Mesenchymal stem cell (in vitro differentiated cells and primary cell): ENCODE results near the gene FOXF2.
A peak's percentile ranks its signal among the peaks of the same experiment; 100 is the strongest.

Experiments
- DNase-seq: peaks from one replicate; pipeline ENCODE4 v3.0.0-alpha.2; 2013
- H2AFZ ChIP-seq: one replicate; pipeline ENCODE4 v1.6.1; 2013; ENCODE audit warnings: low read depth, mild to moderate bottlenecking, control low read depth, inconsistent platforms, low read length, moderate library complexity
- H2AK5ac ChIP-seq: 2 replicates; pipeline ENCODE4 v1.6.1; 2013; ENCODE audit warnings: low read length, moderate library complexity, mild to moderate bottlenecking, inconsistent platforms; ENCODE audit not compliant: severe bottlenecking
- H2BK120ac ChIP-seq: one replicate; pipeline ENCODE4 v1.6.1; 2013; ENCODE audit warnings: low read depth, mild to moderate bottlenecking, inconsistent platforms, low read length, moderate library complexity
- H2BK12ac ChIP-seq, 2 experiments: one replicate each; pipeline ENCODE4 v1.6.1; 2013; ENCODE audit warnings: inconsistent platforms in 2 of 2, low read length in 2 of 2, mild to moderate bottlenecking in 2 of 2, moderate library complexity in 2 of 2, control low read depth in 1 of 2
- H2BK15ac ChIP-seq: one replicate; pipeline ENCODE4 v1.6.1; 2013; ENCODE audit warnings: mild to moderate bottlenecking, low read depth, inconsistent platforms; ENCODE audit not compliant: poor library complexity, severe bottlenecking
- H2BK5ac ChIP-seq: 2 replicates; pipeline ENCODE4 v1.6.1; 2013; ENCODE audit warnings: low read depth, mild to moderate bottlenecking, low read length, control low read depth, inconsistent platforms; ENCODE audit not compliant: poor library complexity, severe bottlenecking
- H3K14ac ChIP-seq, 2 experiments: one replicate each; pipeline ENCODE4 v1.6.1; 2013; ENCODE audit warnings: inconsistent platforms in 2 of 2, low read length in 2 of 2, control low read depth in 1 of 2, mild to moderate bottlenecking in 1 of 2, moderate library complexity in 1 of 2
- H3K18ac ChIP-seq, 2 experiments: one replicate each; pipeline ENCODE4 v1.6.1; 2013; ENCODE audit warnings: inconsistent platforms in 2 of 2, low read length in 2 of 2, control low read depth in 1 of 2, low read depth in 1 of 2, mild to moderate bottlenecking in 1 of 2
- H3K23ac ChIP-seq, 2 experiments: one replicate each; pipeline ENCODE4 v1.6.1; 2013; ENCODE audit warnings: inconsistent platforms in 2 of 2, low read length in 2 of 2, mild to moderate bottlenecking in 2 of 2, moderate library complexity in 2 of 2, control low read depth in 1 of 2
- H3K27ac ChIP-seq: 2 replicates; pipeline ENCODE4 v1.5.1; 2013; ENCODE audit warnings: mild to moderate bottlenecking, moderate library complexity, low read length, control low read depth, inconsistent platforms; ENCODE audit not compliant: poor library complexity, severe bottlenecking
- H3K27me3 ChIP-seq, 2 experiments: 2 replicates each; pipeline versions ENCODE4 v1.6.1 to v1.7.0; 2013; ENCODE audit warnings: low read length in 2 of 2, mild to moderate bottlenecking in 2 of 2, moderate library complexity in 2 of 2, control low read depth in 1 of 2, inconsistent platforms in 1 of 2; ENCODE audit not compliant: control insufficient read depth in 1 of 2, insufficient read depth in 1 of 2
- H3K36me3 ChIP-seq, 2 experiments: 2 replicates each; pipeline versions ENCODE4 v1.6.1 to v1.7.0; 2013; ENCODE audit warnings: low read length in 2 of 2, control low read depth in 1 of 2, inconsistent platforms in 1 of 2, low read depth in 1 of 2, mild to moderate bottlenecking in 1 of 2; ENCODE audit not compliant: insufficient read depth in 2 of 2, control insufficient read depth in 1 of 2
- H3K4ac ChIP-seq, 2 experiments: one replicate each; pipeline ENCODE4 v1.6.1; 2013; ENCODE audit warnings: inconsistent platforms in 2 of 2, low read length in 2 of 2, mild to moderate bottlenecking in 2 of 2, moderate library complexity in 2 of 2, control low read depth in 1 of 2, low read depth in 1 of 2
- H3K4me1 ChIP-seq: 2 replicates; pipeline ENCODE4 v1.6.1; 2013; ENCODE audit warnings: low read depth, low read length, control low read depth; ENCODE audit not compliant: control insufficient read depth, insufficient read depth
- H3K4me2 ChIP-seq: 2 replicates; pipeline ENCODE4 v1.6.1; 2013; ENCODE audit warnings: low read length, mild to moderate bottlenecking, inconsistent platforms; ENCODE audit not compliant: poor library complexity, severe bottlenecking
- H3K4me3 ChIP-seq, 2 experiments: 2 replicates each; pipeline versions ENCODE4 v1.5.1 to v1.7.0; 2013; ENCODE audit warnings: low read length in 2 of 2, mild to moderate bottlenecking in 2 of 2, control low read depth in 1 of 2, low read depth in 1 of 2; ENCODE audit not compliant: insufficient read depth in 1 of 2
- H3K79me1 ChIP-seq: replicated peaks from 2 replicates; pipeline ENCODE4 v1.6.1; 2013; ENCODE audit warnings: mild to moderate bottlenecking, control low read depth, low read length, inconsistent platforms; ENCODE audit not compliant: poor library complexity, severe bottlenecking
- H3K9ac ChIP-seq: 2 replicates; pipeline ENCODE4 v1.7.0; 2013; ENCODE audit warnings: mild to moderate bottlenecking, low read length, moderate library complexity
- H3K9me3 ChIP-seq: 2 replicates; pipeline ENCODE4 v1.7.0; 2013; ENCODE audit warnings: mild to moderate bottlenecking, low read length; ENCODE audit not compliant: control insufficient read depth
- H4K8ac ChIP-seq: one replicate; pipeline ENCODE4 v1.6.1; 2013; ENCODE audit warnings: inconsistent platforms, mild to moderate bottlenecking, low read length, moderate library complexity
- H4K91ac ChIP-seq: one replicate; pipeline ENCODE4 v1.6.1; 2013; ENCODE audit warnings: mild to moderate bottlenecking, low read length, inconsistent platforms
- whole genome bisulfite sequencing: methylation state at CpG from one replicate; pipeline ENCODE4 v1.1.7; 2013; ENCODE audit warnings: mixed read lengths; 5-methylcytosine and 5-hydroxymethylcytosine counted together

The FOXF2 gene

DNA sequence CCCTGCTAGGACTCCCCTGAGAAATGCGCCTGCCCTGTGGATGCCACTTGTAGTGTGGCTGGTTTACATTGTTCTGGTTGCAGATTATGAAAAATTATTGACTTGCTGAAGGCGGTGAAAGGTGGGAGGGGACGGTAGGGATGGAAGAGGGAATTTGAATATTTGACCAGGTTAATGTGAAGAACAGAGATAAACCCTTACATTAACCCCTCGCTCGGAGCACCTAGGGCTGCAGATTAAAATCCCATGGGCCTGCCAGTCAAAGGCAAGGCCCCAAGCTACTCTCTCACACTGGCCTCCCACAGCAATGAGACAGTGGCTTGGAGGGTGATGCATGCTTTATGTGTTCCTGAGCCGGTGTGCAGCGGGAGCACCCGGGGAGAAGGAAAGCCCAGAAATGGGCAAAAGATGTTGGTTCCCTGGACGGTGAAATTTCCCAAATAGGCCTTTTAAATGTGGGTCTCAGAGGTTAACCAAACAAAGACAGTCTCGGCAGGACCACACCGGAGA, 2.5 kb downstream of the FOXF2 start:
- H2AK5ac ChIP-seq, result no peak overlapping the region
- H2BK15ac ChIP-seq, result no peak overlapping the region
- peaks cover 38% of the 10 kb centered on the region for H3K4me1 ChIP-seq
- no peak overlapping the region for H4K91ac ChIP-seq
- no peak overlapping the region for H3K23ac ChIP-seq
- no peak overlapping the region for H2AFZ ChIP-seq
- WGBS, result 41% methylated on average over 11 of the region's 11 CpGs
- H2BK12ac ChIP-seq, result no peak overlapping the region
- no peak overlapping the region for H3K14ac ChIP-seq
- H3K4me2 ChIP-seq, result no peak overlapping the region
- H3K27ac ChIP-seq, result no peak overlapping the region
- no peaks in the 10 kb centered on the region for H3K9me3 ChIP-seq
- no peak overlapping the region for H3K18ac ChIP-seq
- no peak for DNase-seq
- no peak overlapping the region for H3K4ac ChIP-seq
- H3K4me3 ChIP-seq, result peak overlapping the region in 1 of 2 experiments; percentile 90
- no peaks in the 10 kb centered on the region for H3K79me1 ChIP-seq
- H3K27me3 ChIP-seq, result peaks cover 6 to 87% of the 10 kb centered on the region in 2 experiments
- peaks cover 0 to 22% of the 10 kb centered on the region in 2 experiments for H3K36me3 ChIP-seq
- H3K9ac ChIP-seq, result peak overlapping the region; percentile 72
- no peak overlapping the region for H4K8ac ChIP-seq
- no peak overlapping the region for H2BK120ac ChIP-seq
- H2BK5ac ChIP-seq, result no peak overlapping the region

- H3K79me1 ChIP-seq, result no peaks in the 10 kb centered on the region
- H3K27me3 ChIP-seq, result peaks cover 6 to 81% of the 10 kb centered on the region in 2 experiments
- no peak overlapping the region for H4K91ac ChIP-seq
- peak overlapping the region in 1 of 2 experiments; percentile 29 for H3K4me3 ChIP-seq
- no peak overlapping the region for H4K8ac ChIP-seq
- H3K4me2 ChIP-seq, result no peak overlapping the region
- peak overlapping the region in 1 of 2 experiments; percentile 83 for H3K23ac ChIP-seq
- no peak for DNase-seq
- peaks cover 0 to 22% of the 10 kb centered on the region in 2 experiments for H3K36me3 ChIP-seq
- H3K18ac ChIP-seq, result no peak overlapping the region
- H2BK5ac ChIP-seq, result no peak overlapping the region
- H2BK120ac ChIP-seq, result no peak overlapping the region
- H3K14ac ChIP-seq, result peak overlapping the region in 1 of 2 experiments; percentile 58
- peaks cover 36% of the 10 kb centered on the region for H3K4me1 ChIP-seq
- H2BK12ac ChIP-seq, result no peak overlapping the region
- no peak overlapping the region for H3K27ac ChIP-seq
- H2AFZ ChIP-seq, result peak overlapping the region; percentile 44
- no peak overlapping the region for H2AK5ac ChIP-seq
- H3K9ac ChIP-seq, result no peak overlapping the region
- H2BK15ac ChIP-seq, result no peak overlapping the region
- WGBS, result 12% methylated on average over 72 of the region's 74 CpGs
- H3K9me3 ChIP-seq, result no peaks in the 10 kb centered on the region
- no peak overlapping the region for H3K4ac ChIP-seq
Measured at GRCh38 chr6:1392813-1393640, 3.7 kb downstream of the FOXF2 start.

GRCh38 chr6:1393641-1394283, 4.4 kb downstream of the FOXF2 start:
- Histone ChIP-seq H2BK12ac (no peak overlapping the region), H2AK5ac (no peak overlapping the region), H3K4ac (no peak overlapping the region), H3K18ac (no peak overlapping the region), H2BK120ac (no peak overlapping the region), H3K23ac (peak overlapping the region in 1 of 2 experiments; percentile 83), H2BK5ac (no peak overlapping the region), H3K27me3 (peaks cover 4 to 81% of the 10 kb centered on the region in 2 experiments), H4K8ac (no peak overlapping the region), H2BK15ac (no peak overlapping the region), H3K4me3 (no peak overlapping the region), H3K9ac (no peak overlapping the region), H2AFZ (no peak overlapping the region), H3K9me3 (no peaks in the 10 kb centered on the region), H4K91ac (no peak overlapping the region), H3K4me2 (peak overlapping the region; percentile 36), H3K79me1 (no peaks in the 10 kb centered on the region), H3K36me3 (peaks cover 0 to 22% of the 10 kb centered on the region in 2 experiments), H3K27ac (no peak overlapping the region), H3K4me1 (peaks cover 33% of the 10 kb centered on the region), H3K14ac (no peak overlapping the region)
- 14% methylated on average over 47 of the region's 47 CpGs for WGBS
- no peak for DNase-seq
